SU-DHL-6 (cell line): ENCODE results near the gene EHBP1.

Experiments
- CTCF ChIP-seq: fragments of 200-600 bp; sonication (generic); IDR thresholded peaks from one replicate; pipeline ENCODE4 v1.5.1; 2017; ENCODE audit warnings: antibody characterized with exemption, mild to moderate bottlenecking, low read length, moderate library complexity; ENCODE audit not compliant: insufficient read depth, poor library complexity, severe bottlenecking
- EZH2phosphoT487 ChIP-seq: fragments of 200-600 bp; sonication (generic), shearing (Covaris generic); conservative IDR thresholded peaks from 2 replicates; pipeline ENCODE4 v1.6.1; 2018; ENCODE audit warnings: mild to moderate bottlenecking, antibody characterized with exemption, low read length, moderate library complexity, mixed read lengths

DNA sequence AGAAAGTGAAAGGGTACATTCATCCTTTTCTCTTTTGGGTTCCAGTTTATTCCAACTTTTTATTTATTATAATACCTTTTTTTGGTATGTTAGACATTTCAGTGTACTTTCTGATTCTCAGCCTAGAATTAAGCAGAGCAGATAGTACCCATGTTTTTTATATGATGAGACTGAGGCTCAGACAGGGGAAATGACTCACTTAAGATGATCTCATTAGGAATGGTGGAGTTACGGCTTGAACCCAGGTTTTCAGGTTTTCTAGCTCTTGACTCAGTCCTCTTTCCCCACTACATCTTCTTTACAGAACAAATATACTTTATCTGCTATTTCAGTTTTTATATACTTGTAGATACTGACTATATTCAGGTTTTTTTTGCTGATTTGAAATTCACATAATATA is 293.4 kb downstream of the EHBP1 start:
- no peak for TF ChIP-seq CTCF
- TF ChIP-seq EZH2phosphoT487, result no peak
